ENCODE measurements around the gene SHC1.

- TF ChIP-seq CTCF (IDR thresholded peaks at IDR 0.05; ENCODE audit: insufficient read depth, low read length, poor library complexity, severe bottlenecking) (no peak), EZH2phosphoT487 (conservative IDR thresholded peaks at IDR 0.05; ENCODE audit: low read length) (no peak)
Observed at GRCh38 chr1:155012776-155013602, 42.4 kb upstream of the SHC1 start.
